Panc1 (cell line): Measurements from ENCODE around the gene DEAF1.

Experiments
- CTCF ChIP-seq: fragments of 450-650 bp; IDR thresholded peaks from 2 replicates; pipeline ENCODE4 v1.5.1; 2017; ENCODE audit warnings: mild to moderate bottlenecking
- POLR2AphosphoS5 ChIP-seq: IDR thresholded peaks from 2 replicates; pipeline ENCODE4 v1.6.1; 2012; ENCODE audit warnings: mild to moderate bottlenecking, low read depth, low read length, moderate library complexity

DNA sequence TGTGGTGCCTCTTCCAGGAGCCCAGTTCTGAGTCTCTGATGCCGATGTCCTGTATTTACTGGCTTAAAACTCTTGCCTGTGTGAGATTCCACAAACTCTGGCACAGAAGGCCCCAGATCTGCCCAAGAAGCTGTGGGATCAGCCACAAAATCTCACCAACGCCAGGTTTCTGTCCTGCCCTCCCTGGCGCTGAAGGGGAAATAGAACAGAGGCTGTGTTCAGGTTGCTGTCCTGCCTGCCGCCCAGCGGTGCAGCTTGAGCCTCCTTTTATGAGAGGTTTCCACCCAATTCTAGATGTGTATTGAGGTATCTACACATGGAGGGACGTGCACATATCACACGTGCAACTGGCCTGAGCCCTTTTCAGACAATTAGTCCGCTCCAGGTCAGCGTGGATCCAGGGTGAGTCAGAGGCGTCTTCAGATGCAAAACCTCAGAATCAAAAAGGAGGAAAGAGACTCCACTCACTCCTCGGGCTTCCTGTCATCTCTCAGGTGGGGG is 2.8 kb upstream of the DEAF1 start:
- TF ChIP-seq CTCF: no peak
- TF ChIP-seq POLR2AphosphoS5: no peak
